ENCODE measurements around the gene PANK4.
"Not testable (repeated sequence)": the region's sequence is repeated elsewhere in the genome, so short reads cannot be mapped to it uniquely, and the experiment has no call there.

PANK4 gene

DNA sequence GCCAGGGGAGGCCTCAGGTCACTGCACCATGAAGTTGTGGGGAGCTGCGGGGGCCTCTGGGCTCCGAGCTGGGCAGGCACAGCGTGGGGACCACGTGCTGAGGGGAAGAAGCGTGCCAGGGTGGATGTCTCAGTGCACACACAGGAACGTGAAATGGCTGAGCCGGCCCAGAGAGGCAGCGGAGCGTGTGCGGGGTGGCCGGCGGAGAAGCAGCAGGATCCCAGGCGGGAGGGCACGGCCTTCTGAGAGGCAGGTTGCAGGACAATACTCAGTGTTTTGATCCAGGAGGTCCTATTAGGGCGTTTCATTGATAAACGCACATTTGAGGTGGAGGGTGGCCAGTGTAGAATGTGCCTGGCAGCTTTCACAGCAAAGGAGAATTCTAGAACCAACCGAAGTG, 42.7 kb upstream of the PANK4 start:
- TF ChIP-seq, protein P1, sequence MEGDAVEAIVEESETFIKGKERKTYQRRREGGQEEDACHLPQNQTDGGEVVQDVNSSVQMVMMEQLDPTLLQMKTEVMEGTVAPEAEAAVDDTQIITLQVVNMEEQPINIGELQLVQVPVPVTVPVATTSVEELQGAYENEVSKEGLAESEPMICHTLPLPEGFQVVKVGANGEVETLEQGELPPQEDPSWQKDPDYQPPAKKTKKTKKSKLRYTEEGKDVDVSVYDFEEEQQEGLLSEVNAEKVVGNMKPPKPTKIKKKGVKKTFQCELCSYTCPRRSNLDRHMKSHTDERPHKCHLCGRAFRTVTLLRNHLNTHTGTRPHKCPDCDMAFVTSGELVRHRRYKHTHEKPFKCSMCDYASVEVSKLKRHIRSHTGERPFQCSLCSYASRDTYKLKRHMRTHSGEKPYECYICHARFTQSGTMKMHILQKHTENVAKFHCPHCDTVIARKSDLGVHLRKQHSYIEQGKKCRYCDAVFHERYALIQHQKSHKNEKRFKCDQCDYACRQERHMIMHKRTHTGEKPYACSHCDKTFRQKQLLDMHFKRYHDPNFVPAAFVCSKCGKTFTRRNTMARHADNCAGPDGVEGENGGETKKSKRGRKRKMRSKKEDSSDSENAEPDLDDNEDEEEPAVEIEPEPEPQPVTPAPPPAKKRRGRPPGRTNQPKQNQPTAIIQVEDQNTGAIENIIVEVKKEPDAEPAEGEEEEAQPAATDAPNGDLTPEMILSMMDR (IDR thresholded peaks at IDR 0.05; ENCODE audit: unreplicated experiment in 3 of 3) = no peak
- Mint-ChIP-seq H3K9me3 (peaks cover 16% of the 10 kb centered on the region), H3K4me1 (no peaks in the 10 kb centered on the region)

DNA sequence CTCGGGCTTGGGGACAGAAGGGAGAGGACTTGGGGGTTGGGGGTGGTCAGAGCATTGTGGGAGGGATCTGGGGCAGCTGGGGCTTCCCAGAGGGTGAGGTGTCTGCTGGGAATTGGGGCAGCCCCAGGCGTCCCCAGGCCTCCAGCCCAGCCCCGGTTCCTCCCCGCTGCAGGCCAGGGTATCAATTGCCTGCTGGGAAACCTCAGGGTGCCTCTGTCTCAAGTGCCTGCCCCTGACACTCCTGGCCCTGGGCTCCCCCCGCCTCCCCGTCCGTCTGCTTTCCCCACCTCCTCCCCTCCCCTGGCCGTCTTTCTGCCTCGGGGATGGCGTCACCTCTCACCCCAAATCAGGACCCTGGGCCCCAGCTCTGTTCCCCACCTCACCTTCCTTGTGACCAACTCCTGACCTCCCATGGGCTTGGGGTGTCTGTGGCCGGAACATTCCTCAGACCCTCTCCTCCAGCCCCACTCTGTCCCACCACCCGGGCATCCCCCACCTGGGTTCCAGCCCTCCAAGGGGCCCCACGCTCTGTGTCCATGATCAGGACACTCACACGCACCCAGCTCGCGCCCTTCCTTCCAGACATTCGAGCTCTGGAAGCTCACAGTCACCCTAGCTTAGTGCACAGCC, 41.9 kb upstream of the PANK4 start:
- H3K4me1 Mint-ChIP-seq; H3K27ac Mint-ChIP-seq; H3K4me3 Mint-ChIP-seq; H3K9me3 Mint-ChIP-seq; H3K36me3 Mint-ChIP-seq (ENCODE audit: low read depth): not testable (repeated sequence)
- H3K27me3 Mint-ChIP-seq (ENCODE audit: low read depth) = peaks cover 16% of the 10 kb centered on the region

More for the DNA sequence above, 42.7 kb upstream of the PANK4 start:
- peaks cover 16% of the 10 kb centered on the region for H3K27me3 Mint-ChIP-seq (ENCODE audit: low read depth)
- no peak overlapping the region for H3K4me3 Mint-ChIP-seq
- H3K36me3 Mint-ChIP-seq (ENCODE audit: low read depth) = peaks cover 4% of the 10 kb centered on the region
- H3K27ac Mint-ChIP-seq = no peak overlapping the region

DNA sequence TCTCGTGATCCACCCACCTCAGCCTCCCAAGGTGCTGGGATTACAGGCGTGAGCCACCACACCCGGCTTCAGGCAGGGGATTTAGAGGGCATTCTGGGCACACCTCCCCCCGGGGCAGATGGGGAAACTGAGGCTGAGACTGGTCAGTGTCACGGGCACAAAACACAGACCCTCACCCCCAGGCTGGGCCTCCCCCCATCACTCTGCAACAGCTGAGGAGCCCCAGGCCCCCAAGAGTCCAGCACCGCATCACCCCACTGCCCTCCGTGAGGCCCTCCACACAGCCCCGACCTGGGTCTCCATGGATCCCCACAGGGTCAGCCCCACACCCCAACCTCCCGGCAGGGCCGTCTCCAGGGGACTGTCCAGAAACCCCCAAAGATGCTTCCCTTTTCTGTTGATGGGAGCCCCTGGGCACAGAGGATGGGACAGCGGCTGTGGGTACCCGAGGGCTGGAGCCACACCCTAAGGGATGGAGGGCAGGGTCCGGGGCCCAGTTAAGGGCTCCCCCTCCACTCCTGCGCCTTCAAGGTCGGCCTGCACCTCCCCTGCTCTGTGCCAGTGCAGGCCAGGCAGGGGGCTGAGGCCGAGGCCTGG, 40.8 kb upstream of the PANK4 start:
- TF ChIP-seq, protein P1 (IDR thresholded peaks at IDR 0.05; ENCODE audit: unreplicated experiment in 3 of 3) = no peak
- no peaks in the 10 kb centered on the region for H3K36me3 Mint-ChIP-seq (ENCODE audit: low read depth)
- H3K27me3 Mint-ChIP-seq (ENCODE audit: low read depth) = peaks cover 12% of the 10 kb centered on the region
- no peaks in the 10 kb centered on the region for H3K4me1 Mint-ChIP-seq
- H3K9me3 Mint-ChIP-seq = no peaks in the 10 kb centered on the region
- H3K4me3 Mint-ChIP-seq = no peak overlapping the region
- H3K27ac Mint-ChIP-seq = no peak overlapping the region

DNA sequence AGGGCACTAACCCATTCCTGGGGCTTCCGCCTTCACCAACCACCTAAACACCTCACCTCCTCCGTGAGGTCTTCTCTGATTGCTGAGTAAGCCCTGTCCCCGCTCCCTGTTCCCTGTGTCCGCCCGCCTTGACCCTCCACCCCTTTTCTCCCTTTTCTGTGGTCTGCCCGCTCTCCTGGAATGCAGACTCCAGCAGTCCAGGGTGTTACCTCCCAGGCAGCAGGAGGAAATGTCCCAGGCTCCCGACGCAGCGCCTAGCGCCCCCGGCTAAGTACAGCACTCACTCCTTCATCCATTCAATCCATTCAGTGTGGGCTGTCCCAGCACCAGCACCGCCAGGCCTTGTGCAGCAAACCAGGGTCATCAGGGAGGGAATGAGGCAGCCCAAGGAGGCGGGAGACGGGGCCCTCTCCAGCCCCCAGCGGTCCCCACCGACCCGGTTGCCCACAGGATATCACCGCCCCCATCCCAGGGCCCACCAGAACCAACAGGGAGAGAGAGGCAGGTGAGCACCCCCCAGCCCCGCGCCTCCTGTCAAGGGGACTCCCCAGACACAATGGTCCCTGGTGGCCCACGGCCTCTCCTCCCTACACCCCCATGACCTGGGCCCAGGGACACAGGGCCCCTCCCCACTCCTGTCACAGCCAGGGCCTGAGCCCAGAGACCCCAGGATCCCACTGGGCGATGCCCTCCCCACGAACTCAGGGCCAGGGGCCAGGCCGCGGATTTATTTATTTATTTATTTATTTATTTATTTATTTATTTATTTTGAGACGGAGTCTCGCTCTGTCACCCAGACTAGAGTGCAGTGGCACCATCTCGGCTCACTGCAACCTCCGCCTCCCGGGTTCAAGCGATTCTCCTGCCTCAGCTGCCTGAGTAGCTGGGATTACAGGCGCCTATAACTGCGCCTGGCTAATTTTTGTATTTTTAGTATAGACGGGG, 40.0 kb upstream of the PANK4 start:
- TF ChIP-seq, protein P1 (IDR thresholded peaks at IDR 0.05; ENCODE audit: unreplicated experiment in 3 of 3) = no peak
- peaks cover 12% of the 10 kb centered on the region for H3K27me3 Mint-ChIP-seq (ENCODE audit: low read depth)

DNA sequence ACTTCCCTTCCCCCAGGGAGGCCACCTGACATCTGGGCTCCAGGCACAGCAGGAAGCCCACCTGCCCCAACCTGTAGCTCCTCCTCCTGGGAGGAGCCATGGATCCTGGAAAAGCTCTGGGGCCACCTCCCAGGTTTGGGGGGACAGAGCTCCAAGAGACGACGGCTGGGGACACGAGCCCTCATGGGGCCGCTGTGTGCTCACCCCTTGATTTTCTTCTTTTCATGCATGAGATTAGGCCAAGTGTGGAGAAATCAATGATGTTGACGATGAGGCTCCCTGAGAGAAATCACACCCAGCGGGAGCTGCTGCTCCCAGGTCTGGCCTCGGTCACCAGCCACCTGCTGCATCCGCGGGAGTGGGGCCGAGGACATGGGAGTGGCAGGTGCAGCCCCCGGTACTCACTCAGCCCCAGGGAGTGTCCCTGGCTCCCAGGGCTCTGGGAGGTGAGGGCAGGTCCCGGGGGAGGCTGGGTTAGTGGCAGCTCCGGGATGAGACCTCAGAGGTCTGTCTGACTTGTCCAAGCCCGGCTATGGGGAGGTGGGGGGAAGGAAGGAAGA, 38.5 kb upstream of the PANK4 start:
- H3K27me3 Mint-ChIP-seq (ENCODE audit: low read depth) = peaks cover 12% of the 10 kb centered on the region
- H3K4me1 Mint-ChIP-seq = no peaks in the 10 kb centered on the region
- TF ChIP-seq, protein P1 (IDR thresholded peaks at IDR 0.05; ENCODE audit: unreplicated experiment in 3 of 3) = no peak
- no peaks in the 10 kb centered on the region for H3K9me3 Mint-ChIP-seq
- H3K27ac Mint-ChIP-seq = peak overlapping the region in 2 of 3 experiments; percentile 26 to 61
- no peaks in the 10 kb centered on the region for H3K36me3 Mint-ChIP-seq (ENCODE audit: low read depth)
- H3K4me3 Mint-ChIP-seq = peak overlapping the region in 1 of 3 experiments; percentile 36

More for the DNA sequence above, 40.0 kb upstream of the PANK4 start:
- Mint-ChIP-seq H3K27ac (peak overlapping the region in 1 of 3 experiments; percentile 59), H3K4me3 (peak overlapping the region in 1 of 3 experiments; percentile 32), H3K9me3 (no peaks in the 10 kb centered on the region), H3K36me3 (ENCODE audit: low read depth) (no peaks in the 10 kb centered on the region), H3K4me1 (no peaks in the 10 kb centered on the region)
